NCI-H2107 treated with DMSO at 0.1 percent for 48 hours (cell line): ENCODE results near the gene ITLN2.
"Not testable (repeated sequence)": the region's sequence is repeated elsewhere in the genome, so short reads cannot be mapped to it uniquely, and the experiment has no call there.

ENCODE experiments used
- DNase-seq: peaks from one replicate; lab custom pipeline; 2025; ENCODE audit not compliant: unreplicated experiment; lab: John Stamatoyannopoulos, UW

ITLN2 gene

GRCh38 chr1:160953030-160953429 is 1.6 kb downstream of the ITLN2 start:
- no peak for DNase-seq

- DNase-seq = no peak
These were observed 2.5 kb downstream of the ITLN2 start for GRCh38 chr1:160952129-160952510.

DNA sequence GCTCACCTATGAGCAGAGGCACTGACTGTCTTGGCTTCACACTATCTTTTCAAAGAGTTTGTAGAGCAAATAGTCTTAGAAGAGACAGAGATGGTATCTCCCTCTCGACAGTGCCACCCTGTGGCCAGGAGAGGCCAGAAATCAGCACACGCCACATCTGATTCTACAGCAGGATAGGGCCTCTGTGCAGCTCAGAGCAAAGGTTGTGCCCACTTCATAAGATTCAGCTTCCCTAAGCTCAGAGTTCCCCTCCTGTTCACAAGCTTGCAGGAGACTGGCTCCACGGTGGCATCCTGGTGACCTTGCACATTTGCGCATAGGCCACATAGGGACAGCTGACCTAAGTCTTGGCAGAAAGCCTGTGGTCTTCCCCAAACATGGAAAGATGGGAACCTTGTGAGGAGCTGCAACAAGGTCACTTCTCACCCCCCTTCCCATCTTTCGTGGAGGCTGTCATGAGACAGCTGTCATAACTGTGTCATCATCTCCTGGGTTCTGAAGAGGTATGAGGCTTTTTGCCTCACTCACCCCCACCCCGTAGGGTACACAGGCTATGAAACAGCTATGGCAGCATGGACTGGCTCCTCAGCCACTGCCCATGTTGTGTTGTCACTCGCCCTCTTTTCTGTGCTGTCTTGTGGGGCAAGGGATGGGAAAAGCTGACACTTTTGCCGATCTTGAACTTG is 3.0 kb downstream of the ITLN2 start:
- DNase-seq = no peak

DNA sequence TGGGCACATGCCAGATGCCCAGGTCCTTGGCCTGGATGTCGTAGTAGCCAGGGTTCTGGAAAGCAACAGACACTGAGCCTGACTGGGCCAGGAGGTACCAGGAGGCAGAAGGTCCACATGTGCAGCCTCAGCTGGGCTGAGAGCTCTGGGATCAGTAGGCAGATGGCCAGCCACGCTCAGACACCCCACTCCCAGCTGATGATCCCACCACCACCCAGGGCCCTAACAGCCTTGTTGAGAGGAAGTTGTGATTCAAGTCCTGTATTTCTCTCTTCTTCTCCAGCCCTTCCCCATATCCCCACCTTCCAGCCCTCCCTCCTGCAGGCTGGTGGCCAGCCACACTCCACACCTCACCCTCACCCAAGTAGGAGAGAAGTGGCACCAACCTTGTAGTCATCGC is 4.0 kb downstream of the ITLN2 start:
- DNase-seq = no peak

DNA sequence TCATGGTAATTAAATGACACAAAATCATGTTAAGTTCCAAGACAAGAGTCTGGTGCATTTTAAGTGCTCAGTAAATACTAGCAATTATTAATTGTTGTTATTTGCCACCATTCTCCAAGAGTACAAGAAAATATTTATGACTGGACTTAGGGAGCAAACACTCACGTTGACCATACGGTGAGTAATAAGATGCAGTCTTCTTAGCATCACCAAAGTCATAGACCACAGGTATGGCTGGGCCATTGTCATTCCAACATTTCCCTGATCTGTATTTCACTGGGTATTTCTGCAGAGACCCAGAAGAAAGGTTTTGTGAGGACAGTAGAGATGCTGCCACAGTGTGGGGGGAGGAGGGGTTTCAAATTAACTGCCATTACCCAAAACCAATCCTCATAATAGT is 4.7 kb downstream of the ITLN2 start:
- DNase-seq = no peak

GRCh38 chr1:160949216-160949880 is 5.3 kb downstream of the ITLN2 start:
- DNase-seq = not testable (repeated sequence)

DNA sequence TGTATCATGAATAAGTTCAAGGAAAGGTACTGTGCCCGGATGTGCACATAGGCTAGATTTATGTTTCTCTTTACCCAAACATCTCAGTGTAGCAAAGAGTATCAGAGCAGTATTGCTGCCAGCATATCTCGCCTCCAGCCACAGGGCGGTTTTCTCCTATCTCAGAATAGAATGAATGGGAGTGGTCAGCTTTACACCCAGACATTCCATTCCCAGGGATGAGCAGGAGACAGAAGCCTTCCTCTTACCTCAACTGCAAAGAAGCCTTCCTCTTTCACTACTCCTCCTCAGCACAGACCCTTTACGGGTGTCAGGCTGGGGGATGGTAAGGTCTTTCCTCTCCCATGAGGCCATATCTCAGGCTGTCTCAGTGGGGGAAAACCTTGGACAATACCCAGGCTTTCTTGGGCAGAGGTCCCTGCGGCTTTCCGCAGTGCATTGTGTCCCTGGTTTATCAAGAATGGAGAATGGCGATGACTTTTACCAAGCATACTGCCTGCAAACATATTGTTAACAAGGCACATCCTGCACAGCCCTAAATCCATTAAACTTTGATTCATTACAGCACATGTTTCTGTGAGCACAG is 7.3 kb downstream of the ITLN2 start:
- not testable (repeated sequence) for DNase-seq

DNA sequence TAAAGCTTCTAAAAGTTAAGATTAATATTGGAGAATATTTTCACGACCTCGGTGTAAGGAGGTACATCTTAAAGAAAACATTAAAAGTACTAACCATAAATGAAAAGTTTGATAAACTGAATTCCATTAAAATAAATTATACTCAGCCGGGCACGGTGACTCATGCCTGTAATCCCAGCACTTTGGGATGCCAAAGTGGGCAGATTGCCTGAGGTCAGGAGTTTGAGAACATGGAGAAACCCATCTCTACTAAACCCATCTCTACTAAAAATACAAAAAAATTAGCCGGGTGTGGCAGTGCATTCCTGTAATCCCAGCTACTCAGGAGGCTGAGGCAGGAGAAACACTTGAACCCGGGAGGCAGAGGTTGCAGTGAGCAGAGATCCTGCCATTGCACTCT is 8.7 kb downstream of the ITLN2 start:
- not testable (repeated sequence) for DNase-seq

GRCh38 chr1:160945079-160945478 is 9.5 kb downstream of the ITLN2 start:
- DNase-seq = no peak

GRCh38 chr1:160942926-160943325 is 11.7 kb downstream of the ITLN2 start:
- no peak for DNase-seq

DNA sequence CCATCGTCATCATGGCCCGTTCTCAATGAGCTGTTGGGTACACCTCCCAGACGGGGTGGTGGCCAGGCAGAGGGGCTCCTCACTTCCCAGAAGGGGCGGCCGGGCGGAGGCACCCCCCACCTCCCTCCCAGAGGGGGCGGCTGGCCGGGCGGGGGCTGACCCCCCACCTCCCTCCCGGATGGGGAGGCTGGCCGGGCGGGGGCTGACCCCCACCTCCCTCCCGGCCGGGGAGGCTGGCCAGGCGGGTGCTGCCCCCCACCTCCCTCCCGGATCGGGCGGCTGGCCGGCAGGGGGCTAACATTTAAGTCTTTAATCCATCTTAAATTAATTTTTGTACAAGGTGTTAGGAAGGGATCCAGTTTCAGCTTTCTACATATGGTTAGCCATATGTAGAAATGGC is 17.9 kb downstream of the ITLN2 start:
- not testable (repeated sequence) for DNase-seq

GRCh38 chr1:160935527-160936258 is 18.9 kb downstream of the ITLN2 start:
- DNase-seq = no peak

DNA sequence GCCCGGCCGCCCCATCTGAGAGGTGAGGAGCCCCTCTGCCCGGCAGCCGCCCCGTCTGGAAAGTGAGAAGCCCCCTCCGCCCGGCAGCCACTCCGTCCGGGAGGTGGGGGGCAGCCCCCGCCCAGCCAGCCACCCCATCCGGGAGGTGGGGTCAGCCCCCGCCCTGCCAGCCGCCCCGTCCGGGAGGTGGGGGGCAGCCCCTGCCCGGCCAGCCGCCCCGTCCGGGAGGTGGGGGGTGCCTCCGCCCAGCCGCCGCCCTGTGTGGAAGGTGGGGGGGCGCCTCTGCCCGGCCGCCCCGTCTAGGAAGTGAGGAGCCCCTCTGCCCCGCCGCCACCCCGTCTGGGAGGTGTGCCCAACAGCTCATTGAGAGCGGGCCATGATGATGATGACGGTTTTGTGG is 21.3 kb downstream of the ITLN2 start:
- DNase-seq = not testable (repeated sequence)

- DNase-seq = no peak
These were observed 28.9 kb downstream of the ITLN2 start for GRCh38 chr1:160925652-160926244.

DNA sequence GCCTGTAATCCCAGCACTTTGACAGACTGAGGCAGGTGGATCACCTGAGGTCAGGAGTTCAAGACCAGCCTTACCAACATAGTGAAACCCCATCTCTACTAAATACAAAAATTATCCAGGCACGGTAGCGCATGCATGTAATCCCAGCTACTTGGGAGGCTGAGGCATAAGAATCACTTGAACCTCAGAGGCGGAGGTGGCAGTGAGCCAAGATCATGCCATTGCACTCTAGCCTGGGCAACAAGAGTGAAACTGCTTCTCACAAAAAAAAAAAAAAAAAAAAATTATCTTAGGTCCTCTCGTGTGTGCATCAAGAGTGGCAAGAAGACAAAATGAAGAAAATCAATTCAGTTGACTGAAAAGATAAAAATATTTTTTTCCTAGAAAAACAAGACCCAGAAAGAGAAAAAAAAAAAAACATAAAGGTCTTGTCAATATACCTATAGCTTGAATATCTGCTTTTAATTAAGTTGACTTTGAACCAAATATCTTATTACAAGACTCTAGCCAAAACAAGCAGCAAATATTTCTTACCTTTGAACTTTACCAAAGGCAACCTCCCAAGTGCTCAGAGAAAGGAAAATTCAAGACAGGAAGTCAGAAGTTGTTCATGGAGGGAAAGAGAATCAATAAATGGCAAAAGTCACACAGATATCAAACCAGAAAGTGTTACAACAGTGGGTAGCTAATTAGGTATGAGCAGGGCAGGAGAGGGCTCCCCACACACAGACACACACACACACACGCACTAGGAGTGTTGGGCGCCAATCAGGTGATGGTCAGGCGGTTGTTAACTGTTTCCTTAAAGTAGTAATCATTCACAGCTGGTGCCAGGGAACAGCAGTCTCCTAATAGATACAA is 29.6 kb downstream of the ITLN2 start:
- no peak for DNase-seq

DNA sequence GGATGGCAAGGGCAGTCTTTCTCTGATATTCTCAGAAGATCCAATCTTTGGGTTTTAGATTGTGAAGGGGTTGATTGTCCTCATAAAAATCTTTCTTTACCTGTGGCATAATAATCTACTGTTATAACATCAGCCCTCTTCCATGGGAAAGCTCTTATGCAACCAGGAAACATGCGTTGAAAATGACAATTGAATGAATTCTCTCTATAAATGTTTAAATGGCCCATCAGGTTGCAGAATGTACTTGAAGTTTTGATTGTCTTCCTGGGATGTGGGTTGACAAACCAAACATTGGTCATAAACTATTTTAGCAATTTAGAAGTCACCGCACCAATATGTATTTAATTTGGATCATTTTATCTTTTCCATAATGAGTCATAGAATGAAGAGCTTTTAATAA is 37.9 kb downstream of the ITLN2 start:
- no peak for DNase-seq

DNA sequence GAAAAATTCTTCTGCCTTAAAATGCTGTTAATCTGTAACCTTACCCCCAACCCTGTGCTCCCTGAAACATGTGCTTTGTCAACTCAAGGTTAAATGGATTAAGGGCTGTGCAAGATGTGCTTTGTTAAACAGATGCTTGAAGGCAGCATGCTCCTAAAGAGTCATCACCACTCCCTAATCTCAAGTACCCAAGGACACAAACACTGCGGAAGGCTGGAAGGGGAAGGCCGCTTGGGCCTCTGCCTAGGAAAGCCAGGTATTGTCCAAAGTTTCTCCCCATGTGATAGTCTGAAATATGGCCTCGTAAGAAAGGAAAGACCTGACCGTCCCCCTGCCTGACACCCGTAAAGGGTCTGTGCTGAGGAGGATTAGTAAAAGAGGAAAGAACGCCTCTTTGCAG is 41.4 kb downstream of the ITLN2 start:
- DNase-seq = not testable (repeated sequence)

DNA sequence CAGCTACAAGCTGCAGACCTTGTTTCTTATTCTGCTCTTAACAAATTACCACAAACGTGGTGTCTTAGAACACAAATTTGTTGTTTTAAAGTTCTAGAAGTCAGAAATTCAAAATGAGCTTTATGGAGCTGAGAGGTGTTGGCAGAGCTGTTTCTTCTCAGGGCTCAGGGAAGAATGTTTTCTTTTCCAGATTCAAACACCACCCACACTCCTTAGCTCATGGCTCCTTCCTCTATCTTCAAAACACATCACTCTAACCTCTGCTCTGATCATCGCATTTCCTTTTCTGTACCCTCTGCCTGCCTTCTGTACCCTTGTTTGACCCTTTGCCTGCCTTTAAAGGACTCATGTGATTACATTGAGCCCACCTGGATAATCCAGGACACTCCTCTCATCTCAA is 42.7 kb downstream of the ITLN2 start:
- DNase-seq = no peak

DNA sequence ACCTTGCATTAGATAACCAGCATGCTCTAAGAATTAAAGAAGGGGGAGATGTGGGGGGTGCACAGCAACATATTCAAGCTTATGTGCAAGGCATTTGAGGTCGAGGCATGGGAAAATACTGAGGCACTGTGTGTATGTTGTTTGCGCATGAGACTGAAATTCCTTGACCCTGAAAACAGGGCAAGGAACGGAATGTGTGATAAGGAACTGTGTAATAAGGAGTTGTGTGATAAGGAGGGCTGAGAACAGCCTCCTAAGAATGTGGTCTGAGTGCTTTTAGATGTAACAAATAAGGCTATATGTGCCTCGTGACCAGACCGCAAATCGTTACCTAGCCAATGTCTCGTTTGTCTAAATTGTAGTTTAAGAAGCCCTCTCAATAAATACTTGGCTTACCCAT is 43.2 kb downstream of the ITLN2 start:
- DNase-seq = no peak

- DNase-seq = no peak
These were observed 44.3 kb downstream of the ITLN2 start for GRCh38 chr1:160910170-160910750.
